GM10266 (cell line): ENCODE measurements around the gene CRYGN.

ENCODE experiments used
- DNase-seq: peaks from one replicate; pipeline ENCODE4 v3.0.0; 2012; ENCODE audit errors: extremely low spot score
- TF ChIP-seq, protein P1 (sequence below): IDR thresholded peaks from 2 replicates; pipeline ENCODE4 v1.5.1; 2012; ENCODE audit warnings: mild to moderate bottlenecking, low read depth; ENCODE audit not compliant: control insufficient read depth, insufficient read depth; ENCODE audit errors: missing control alignments

The CRYGN gene

DNA sequence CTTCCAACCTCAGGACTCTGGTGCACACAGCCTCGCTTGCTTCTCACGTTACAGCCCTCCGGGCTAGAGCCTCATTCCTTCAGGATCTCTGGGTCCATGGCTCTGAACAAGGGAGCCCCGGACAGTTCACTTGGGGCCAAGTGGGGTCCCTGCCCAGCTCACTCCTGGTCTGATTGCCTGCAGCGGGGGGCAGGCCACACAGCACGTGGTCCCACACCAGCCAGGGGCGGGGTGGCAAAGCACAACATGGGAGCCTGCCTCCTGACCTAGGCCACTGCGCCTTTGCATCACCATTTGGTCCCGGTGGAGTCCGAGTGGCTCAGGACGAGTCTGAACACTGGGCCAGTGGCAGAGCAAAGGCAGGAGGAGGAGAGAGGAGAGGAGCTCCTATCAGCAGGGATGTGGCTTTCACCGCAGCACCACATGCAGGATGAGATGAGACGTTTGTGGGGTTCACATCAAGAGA lies 13.4 kb upstream of the CRYGN start:
- no peak for DNase-seq
- TF ChIP-seq, protein P1, sequence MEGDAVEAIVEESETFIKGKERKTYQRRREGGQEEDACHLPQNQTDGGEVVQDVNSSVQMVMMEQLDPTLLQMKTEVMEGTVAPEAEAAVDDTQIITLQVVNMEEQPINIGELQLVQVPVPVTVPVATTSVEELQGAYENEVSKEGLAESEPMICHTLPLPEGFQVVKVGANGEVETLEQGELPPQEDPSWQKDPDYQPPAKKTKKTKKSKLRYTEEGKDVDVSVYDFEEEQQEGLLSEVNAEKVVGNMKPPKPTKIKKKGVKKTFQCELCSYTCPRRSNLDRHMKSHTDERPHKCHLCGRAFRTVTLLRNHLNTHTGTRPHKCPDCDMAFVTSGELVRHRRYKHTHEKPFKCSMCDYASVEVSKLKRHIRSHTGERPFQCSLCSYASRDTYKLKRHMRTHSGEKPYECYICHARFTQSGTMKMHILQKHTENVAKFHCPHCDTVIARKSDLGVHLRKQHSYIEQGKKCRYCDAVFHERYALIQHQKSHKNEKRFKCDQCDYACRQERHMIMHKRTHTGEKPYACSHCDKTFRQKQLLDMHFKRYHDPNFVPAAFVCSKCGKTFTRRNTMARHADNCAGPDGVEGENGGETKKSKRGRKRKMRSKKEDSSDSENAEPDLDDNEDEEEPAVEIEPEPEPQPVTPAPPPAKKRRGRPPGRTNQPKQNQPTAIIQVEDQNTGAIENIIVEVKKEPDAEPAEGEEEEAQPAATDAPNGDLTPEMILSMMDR: no peak

DNA sequence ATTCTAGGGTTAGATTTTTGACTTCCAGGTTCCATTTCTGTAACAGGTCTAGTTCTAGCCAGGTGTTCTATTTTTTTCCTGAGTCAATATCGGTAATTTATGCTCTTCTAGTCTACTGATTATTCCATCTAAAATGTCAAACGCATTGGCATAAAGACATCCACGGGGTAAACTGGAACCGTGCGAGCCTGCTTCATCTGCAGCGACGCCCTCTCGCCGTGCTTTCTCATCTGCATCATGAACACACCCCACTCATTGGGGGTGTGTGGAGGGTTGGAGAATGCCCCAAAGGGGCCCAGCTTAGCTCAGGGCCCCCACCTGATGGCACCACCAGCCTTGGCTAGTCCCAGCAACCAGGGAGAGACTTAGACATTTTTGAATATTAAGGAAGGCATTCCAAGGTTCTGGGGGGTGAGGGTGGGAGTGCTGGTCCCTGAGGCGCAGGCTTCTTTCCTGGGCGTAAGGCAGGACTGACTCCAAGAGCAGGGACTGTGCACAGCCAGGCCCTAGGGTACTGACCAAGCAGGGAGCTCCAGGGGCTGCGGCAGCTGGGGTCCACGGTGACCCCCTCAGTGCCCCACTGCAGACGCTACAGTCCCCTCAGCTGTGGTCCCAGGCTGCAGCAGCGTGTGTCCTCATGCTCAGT lies 12.9 kb upstream of the CRYGN start:
- no peak for DNase-seq
- TF ChIP-seq, protein P1: no peak

DNA sequence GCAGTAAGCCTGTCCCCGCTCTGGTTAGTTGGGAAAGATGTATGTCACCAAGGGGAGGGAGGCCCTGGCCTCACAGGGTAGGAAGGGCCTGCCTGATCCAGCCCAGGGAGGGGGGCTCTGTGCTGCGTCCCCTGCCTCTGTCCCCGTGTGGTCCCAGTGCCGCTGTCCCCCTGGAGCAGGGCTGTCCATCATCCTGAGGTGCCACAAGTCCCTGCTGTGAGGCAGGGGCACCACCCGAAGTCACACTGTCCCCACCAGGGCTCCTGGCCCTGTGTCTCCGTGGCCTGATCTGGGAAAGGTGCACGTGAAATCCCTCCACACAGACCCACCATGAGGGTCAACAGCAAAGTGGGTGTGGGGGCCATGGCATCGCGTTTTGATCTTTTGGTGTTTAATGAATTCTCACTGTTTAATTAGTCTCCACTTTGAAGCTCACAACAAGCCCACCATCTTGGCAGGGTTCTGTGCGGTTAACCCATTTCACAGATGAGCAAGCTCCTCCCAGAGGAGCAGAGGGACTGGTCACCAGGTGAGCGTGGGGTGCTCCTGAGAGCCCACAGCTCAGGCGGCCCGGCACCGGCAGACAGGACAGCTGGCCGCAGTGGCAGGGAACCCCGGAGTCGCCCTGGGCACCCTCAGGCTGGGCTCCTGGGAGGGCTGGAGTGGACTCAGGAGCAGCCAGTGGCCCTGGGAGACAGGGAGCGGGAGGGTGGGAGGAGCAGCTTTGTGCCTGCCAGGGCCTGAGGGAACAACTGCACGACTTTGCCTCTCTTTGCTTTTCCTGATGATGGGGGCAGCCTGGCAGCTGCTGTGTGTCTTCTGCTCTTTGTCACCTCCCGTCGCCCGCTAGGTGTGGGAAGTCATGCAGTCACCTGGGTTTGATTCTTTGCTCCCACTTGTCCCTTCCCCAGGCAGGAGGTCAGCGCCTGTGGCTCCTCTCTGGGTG lies 12.0 kb upstream of the CRYGN start:
- TF ChIP-seq, protein P1: no peak
- DNase-seq: no peak

DNA sequence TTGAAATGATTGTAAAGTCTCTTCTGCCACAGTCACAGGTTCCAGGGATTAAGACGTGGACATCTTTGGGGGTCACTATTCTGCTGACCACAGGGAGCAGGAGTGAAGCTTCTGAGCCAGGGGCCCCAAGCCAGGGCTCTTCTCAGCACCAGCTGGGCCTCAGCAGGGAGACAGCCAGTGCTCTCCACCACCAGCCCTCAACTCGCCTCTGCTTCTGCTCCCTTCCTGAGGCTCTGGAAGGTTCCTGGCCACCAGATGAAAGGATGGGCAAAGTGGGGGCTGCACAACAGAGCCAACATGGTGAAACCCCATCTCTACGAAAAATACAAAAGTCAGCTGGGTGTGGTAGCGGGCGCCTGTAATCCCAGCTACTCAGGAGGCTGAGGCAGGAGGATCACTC lies 11.2 kb upstream of the CRYGN start:
- DNase-seq: no peak
- TF ChIP-seq, protein P1: no peak

DNA sequence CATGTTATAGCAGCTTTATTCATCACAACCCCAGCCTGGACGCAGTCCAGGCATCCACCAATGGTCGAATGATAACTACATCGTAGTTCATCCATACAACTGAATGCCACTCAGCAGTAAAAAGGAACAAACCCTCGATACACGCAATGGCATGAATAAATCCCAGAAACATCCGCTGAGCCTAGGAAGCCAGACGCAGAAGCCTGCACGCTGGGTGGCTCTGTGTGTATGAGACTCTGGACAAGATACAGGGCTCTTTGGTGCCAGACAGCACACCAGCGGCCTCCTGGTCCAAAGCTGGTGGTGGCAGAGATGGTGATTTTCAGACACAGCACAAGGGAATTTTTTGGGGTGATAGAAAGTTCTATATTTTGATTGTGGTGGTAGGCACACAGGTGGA lies 10.0 kb upstream of the CRYGN start:
- DNase-seq: no peak
- TF ChIP-seq, protein P1: no peak

DNA sequence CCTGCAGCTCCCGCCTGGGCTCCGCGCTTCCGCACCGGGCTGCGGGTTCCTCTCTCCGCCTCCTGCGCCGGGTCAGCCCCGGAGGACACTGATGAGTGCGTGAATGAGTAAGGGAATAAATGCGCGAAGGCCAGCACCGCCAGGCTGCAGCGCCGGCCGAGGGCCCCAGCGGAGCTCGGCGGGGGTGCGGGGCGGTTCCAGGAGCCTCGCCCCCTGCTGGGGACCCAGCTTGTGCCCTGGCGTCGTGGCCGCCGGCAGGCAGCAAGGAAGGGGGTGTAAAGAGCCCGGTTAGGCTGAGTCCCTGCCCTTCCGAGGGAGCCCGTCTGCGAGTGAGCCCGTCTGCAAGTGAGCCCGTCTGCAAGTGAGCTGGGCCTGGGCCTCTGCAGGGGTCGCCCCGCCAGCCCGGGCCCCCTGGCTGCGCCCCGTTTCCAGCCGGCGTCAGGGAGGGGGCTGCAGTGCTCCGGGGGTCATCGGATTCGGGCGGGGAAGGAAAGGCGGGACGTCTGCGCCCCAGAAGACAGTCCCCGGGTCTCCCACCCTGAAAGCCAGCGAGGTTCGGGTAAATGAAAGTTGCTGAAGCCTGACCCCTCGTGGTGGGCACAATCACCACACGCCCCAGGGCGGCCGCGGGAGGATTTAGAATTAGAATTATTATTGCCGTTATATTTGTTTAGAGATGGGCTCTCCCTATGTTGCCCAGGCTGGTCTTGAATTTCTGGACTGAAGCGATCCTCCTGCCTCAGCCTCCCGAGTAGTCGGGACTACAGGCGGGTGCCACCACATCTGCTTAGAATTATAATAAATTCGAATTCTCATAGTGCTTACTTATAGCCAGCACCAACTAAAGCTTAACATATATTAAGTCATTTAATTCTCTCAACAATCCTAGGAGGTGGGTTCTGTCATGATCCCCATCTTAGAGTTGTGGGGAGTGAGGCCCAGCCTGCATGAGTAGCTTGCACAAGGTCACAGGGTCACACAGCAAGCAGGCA lies 8.6 kb upstream of the CRYGN start:
- TF ChIP-seq, protein P1: peak; percentile 77
- DNase-seq: peak; percentile 90
